Esophagus squamous epithelium (tissue), 5 donors: ENCODE data around the gene SASH3. TPM values are rescaled to one million over a fixed set of nuclear protein-coding genes. Genes with fewer than 3 reads are reported as not detected.

Experiments
- DNase-seq: peaks from one replicate; lab custom pipeline; 2025; lab: John Stamatoyannopoulos, UW
- H3K27ac ChIP-seq, 4 donors: fragments of 200-600 bp; sonication (generic); one replicate each; pipeline ENCODE4 v1.5.1; 2016 to 2019; ENCODE audit warnings: mild to moderate bottlenecking in 1 of 4
- H3K27me3 ChIP-seq, 4 donors: fragments of 200-600 bp; sonication (generic); 1 replicate in 3 of 4; 2 replicates in 1 of 4; pipeline versions ENCODE4 v1.5.1 to v1.6.0; 2017 to 2021; ENCODE audit warnings: antibody characterized with exemption in 1 of 4
- H3K36me3 ChIP-seq, 3 donors: fragments of 200-600 bp; sonication (generic); one replicate each; pipeline ENCODE4 v1.5.1; 2016 to 2019
- H3K4me1 ChIP-seq, 3 donors: fragments of 200-600 bp; sonication (generic); one replicate each; pipeline ENCODE4 v1.5.1; 2017 to 2019
- H3K4me3 ChIP-seq, 4 donors: fragments of 200-600 bp; sonication (generic); 1 replicate in 3 of 4; 2 replicates in 1 of 4; pipeline ENCODE4 v1.5.1; 2016 to 2019; ENCODE audit warnings: mild to moderate bottlenecking in 2 of 4, moderate library complexity in 1 of 4
- H3K9me3 ChIP-seq, 3 donors: fragments of 200-600 bp; sonication (generic); one replicate each; pipeline ENCODE4 v1.5.1; 2016 to 2019
- POLR2A ChIP-seq, 4 donors: fragments of 450-650 bp; IDR thresholded peaks; one replicate each; pipeline ENCODE4 v1.6.1; 2017; ENCODE audit warnings: antibody characterized with exemption in 4 of 4, mild to moderate bottlenecking in 4 of 4, moderate library complexity in 3 of 4
- WGBS, 2 donors: methylation state at CpG; one replicate each; pipeline ENCODE4 v1.1.5; 2018; 5-methylcytosine and 5-hydroxymethylcytosine counted together
- intact Hi-C: fragments of 100-400 bp; cut with DNase I; formaldehyde crosslinking; loops from one replicate; pipeline ENCODE4 v1.15.0; 2022
- small RNA-seq, 4 donors: library from RNA; depleted of rRNA; stranded (forward); fragments of <200 nt; gene quantifications; one replicate each; pipeline ENCODE3, GENCODE V24; 2016
- total RNA-seq, 4 donors: library from RNA; depleted of rRNA; stranded (reverse); fragments of >200 nt; gene quantifications; one replicate each; pipeline ENCODE4 v1.1.0, GENCODE V29; 2016
- TF ChIP-seq, protein P1 (sequence below), 6 experiments: fragments of 450-650 bp in 4 of 6; fragments of 200-600 bp in 2 of 6; sonication (generic) in 2 of 6; IDR thresholded peaks; one replicate each; pipeline ENCODE4 v1.5.1; 2016 to 2019; ENCODE audit warnings: antibody characterized with exemption in 6 of 6, mild to moderate bottlenecking in 4 of 6, moderate library complexity in 4 of 6
- donor health status: DM: yes; HTN: yes; CAD: no.

SASH3 gene
- total RNA-seq, 4 donors from 2014 or later: 2.5 to 9.3 (median 4.0) TPM

GRCh38 chrX:129840344-129840743 lies 60.6 kb downstream of the SASH3 start:
- no peak for TF ChIP-seq POLR2A (IDR thresholded peaks at IDR 0.05)
- TF ChIP-seq, protein P1, sequence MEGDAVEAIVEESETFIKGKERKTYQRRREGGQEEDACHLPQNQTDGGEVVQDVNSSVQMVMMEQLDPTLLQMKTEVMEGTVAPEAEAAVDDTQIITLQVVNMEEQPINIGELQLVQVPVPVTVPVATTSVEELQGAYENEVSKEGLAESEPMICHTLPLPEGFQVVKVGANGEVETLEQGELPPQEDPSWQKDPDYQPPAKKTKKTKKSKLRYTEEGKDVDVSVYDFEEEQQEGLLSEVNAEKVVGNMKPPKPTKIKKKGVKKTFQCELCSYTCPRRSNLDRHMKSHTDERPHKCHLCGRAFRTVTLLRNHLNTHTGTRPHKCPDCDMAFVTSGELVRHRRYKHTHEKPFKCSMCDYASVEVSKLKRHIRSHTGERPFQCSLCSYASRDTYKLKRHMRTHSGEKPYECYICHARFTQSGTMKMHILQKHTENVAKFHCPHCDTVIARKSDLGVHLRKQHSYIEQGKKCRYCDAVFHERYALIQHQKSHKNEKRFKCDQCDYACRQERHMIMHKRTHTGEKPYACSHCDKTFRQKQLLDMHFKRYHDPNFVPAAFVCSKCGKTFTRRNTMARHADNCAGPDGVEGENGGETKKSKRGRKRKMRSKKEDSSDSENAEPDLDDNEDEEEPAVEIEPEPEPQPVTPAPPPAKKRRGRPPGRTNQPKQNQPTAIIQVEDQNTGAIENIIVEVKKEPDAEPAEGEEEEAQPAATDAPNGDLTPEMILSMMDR (IDR thresholded peaks at IDR 0.05): no peak
- no peak for DNase-seq
- H3K4me3 ChIP-seq: peak overlapping the region in 1 of 4 donors; percentile 7
- peaks cover 0 to 27% (median 0%) of the 10 kb centered on the region in 3 donors for H3K36me3 ChIP-seq
- WGBS, 2 donors: 37 to 53% methylated on average over 2 to 5 of the region's 5 CpGs
- H3K27ac ChIP-seq: no peak overlapping the region
- H3K4me1 ChIP-seq: peaks cover 0 to 25% (median 0%) of the 10 kb centered on the region in 3 donors
- intact Hi-C loops: no loop called here
- no peaks in the 10 kb centered on the region for H3K27me3 ChIP-seq
- no peaks in the 10 kb centered on the region for H3K9me3 ChIP-seq

GRCh38 chrX:129842510-129843208 lies 62.9 kb downstream of the SASH3 start:
- H3K4me3 ChIP-seq: peak overlapping the region; percentile 67 to 79 (median 72)
- H3K27ac ChIP-seq: peak overlapping the region; percentile 81 to 90 (median 88)
- no peaks in the 10 kb centered on the region for H3K27me3 ChIP-seq
- no peak for TF ChIP-seq POLR2A (IDR thresholded peaks at IDR 0.05)
- TF ChIP-seq, protein P1 (IDR thresholded peaks at IDR 0.05): no peak
- H3K9me3 ChIP-seq: no peaks in the 10 kb centered on the region
- no peak for DNase-seq
- peaks cover 0 to 13% (median 0%) of the 10 kb centered on the region in 3 donors for H3K36me3 ChIP-seq
- intact Hi-C loops: no loop called here
- peaks cover 0 to 25% (median 0%) of the 10 kb centered on the region in 3 donors for H3K4me1 ChIP-seq
- 15 to 30% methylated on average over 3 to 12 of the region's 17 CpGs for WGBS, 2 donors

- H3K4me3 ChIP-seq: peak overlapping the region; percentile 67 to 79 (median 72)
- intact Hi-C loops: no loop called here
- peak overlapping the region; percentile 81 to 90 (median 88) for H3K27ac ChIP-seq
- no peak for TF ChIP-seq POLR2A (IDR thresholded peaks at IDR 0.05)
- TF ChIP-seq, protein P1 (IDR thresholded peaks at IDR 0.05): no peak
- no peak for DNase-seq
- H3K9me3 ChIP-seq: no peaks in the 10 kb centered on the region
- 41% methylated on average over 7 of the region's 23 CpGs; no CpG with 5 or more reads in 1 of the 2 donors for WGBS, 2 donors
- H3K4me1 ChIP-seq: peaks cover 0 to 25% (median 0%) of the 10 kb centered on the region in 3 donors
- H3K27me3 ChIP-seq: no peaks in the 10 kb centered on the region
- peaks cover 0 to 9% (median 0%) of the 10 kb centered on the region in 3 donors for H3K36me3 ChIP-seq
Measured at GRCh38 chrX:129843209-129843458, 63.4 kb downstream of the SASH3 start.

GRCh38 chrX:129843459-129844306 lies 63.9 kb downstream of the SASH3 start, which contains the start of gene ZDHHC9:
ZDHHC9 (minus strand) TSS chrX:129843886; CDS start chrX:129841945, 1,941 bp downstream.
- H3K4me3 ChIP-seq: peak within 1 kb of the TSS; percentile 67 to 79 (median 72)
- DNase-seq: peak; percentile 4
- H3K4me1 ChIP-seq: peaks cover 0 to 25% (median 0%) of the 10 kb centered on the region in 3 donors
- no peaks in the 10 kb centered on the region for H3K9me3 ChIP-seq
- TF ChIP-seq, protein P1 (IDR thresholded peaks at IDR 0.05): peak in 2 of 6 experiments; percentile 22 to 41
- TF ChIP-seq POLR2A (IDR thresholded peaks at IDR 0.05): peak in 2 of 4 donors; percentile 40 to 57
- H3K27ac ChIP-seq: peak within 1 kb of the TSS; percentile 81 to 90 (median 88)
- intact Hi-C loops: no loop called here
- peaks cover 0 to 5% (median 0%) of the 10 kb centered on the region in 3 donors for H3K36me3 ChIP-seq
- 0 to 31% methylated on average over 13 to 15 of the region's 72 CpGs for WGBS, 2 donors
- H3K27me3 ChIP-seq: no peaks in the 10 kb centered on the region

Small RNAs within 50 kb of the gene (small RNA-seq; reads per million reads assigned to genes)
- gene RF00017: 0 reads per million in 4 donors

Other genes with a start within 250 kb of the SASH3 start
- 10 to 100 TPM in 2 of 4 donors, 1 to 10 TPM in 2; 7.9 to 13.4 (median 10.7) TPM for gene OCRL, start 239.7 kb upstream of the SASH3 start, total RNA-seq
- under 1 TPM; 0.09 to 0.53 (median 0.44) TPM for gene APLN, start 125.0 kb upstream of the SASH3 start, total RNA-seq
- gene XPNPEP2, start 41.0 kb upstream of the SASH3 start, total RNA-seq: 1 to 10 TPM in 2 of 4 donors, under 1 TPM in 1, not detected in 1; 0.88 to 5.7 (median 3.6) TPM
- gene ZDHHC9, start 63.9 kb downstream of the SASH3 start, total RNA-seq: 10 to 100 TPM; 11.3 to 22.3 (median 12.8) TPM
- 10 to 100 TPM; 14.4 to 25.2 (median 19.5) TPM for gene UTP14A, start 126.2 kb downstream of the SASH3 start, total RNA-seq
- gene BCORL1, start 202.7 kb downstream of the SASH3 start, total RNA-seq: 1 to 10 TPM; 1.7 to 4.0 (median 2.7) TPM